NCI-H1436 (cell line): ENCODE data around the gene XRCC2.
"Not testable (repeated sequence)": the region's sequence is repeated elsewhere in the genome, so short reads cannot be mapped to it uniquely, and the experiment has no call there.

Experiments used
- DNase-seq: peaks from one replicate; lab custom pipeline; 2025; lab: John Stamatoyannopoulos, UW

XRCC2 gene

DNA sequence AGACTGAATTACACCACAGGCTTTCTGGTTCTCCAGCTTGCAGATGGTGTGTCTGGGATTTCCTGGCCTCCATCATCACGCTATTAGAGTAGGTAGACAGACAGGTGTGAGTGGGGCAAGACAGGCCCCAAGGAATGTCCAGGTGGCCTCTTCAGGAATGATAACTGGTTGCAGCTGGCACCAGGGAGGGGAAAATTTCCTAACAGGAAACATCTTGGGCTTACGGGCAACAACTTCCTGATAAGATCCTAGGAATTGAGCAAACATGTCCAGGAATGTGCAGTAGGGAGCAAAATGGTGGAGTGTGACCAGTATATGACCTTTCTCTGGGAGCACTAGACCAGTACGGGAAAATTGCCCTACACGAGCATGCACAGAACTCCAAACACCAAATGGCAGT lies 11.3 kb downstream of the XRCC2 start:
- no peak for DNase-seq

DNA sequence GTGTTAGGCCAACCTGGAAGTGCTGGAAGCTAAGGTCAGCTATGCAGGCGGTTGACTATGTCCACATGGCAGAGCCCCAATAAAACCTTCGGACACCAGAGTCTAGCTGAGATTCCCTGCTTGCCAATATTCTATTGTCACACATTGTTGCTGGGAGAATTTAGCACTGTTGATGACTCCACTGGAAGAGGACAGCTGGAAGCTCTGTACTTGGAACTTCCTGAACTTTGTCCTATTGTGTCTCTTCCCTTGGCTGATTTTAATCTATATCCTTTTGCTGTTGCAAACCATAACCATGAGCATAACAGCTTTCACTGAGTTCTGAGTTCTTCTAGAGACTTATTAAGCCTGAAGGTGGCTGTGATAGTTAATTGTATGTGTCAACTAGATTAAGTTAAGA lies 12.0 kb downstream of the XRCC2 start:
- no peak for DNase-seq

- no peak for DNase-seq
Measured at GRCh38 chr7:152663148-152663740, 12.7 kb downstream of the XRCC2 start.

GRCh38 chr7:152661479-152661878 lies 14.5 kb downstream of the XRCC2 start:
- DNase-seq, result no peak

DNA sequence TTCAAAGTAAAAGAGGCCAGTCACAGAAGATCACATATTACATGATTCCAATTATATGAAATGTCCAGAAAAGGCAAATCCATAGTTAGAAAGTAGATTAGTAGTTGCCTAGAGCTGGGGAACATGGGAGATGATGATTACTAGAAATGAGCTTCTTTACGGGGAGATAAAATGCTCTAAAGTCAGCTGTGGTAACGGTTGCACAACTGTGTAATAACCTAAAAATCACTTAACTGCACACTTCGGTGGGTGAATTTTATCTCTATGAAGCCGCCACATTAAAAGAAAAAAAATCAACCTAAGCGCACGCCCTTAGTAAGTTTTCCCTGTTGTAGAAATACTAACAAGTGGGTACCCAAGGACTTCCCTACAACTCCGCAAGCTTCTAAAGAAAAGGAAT lies 15.9 kb downstream of the XRCC2 start:
- DNase-seq, result no peak

- no peak for DNase-seq
Measured at GRCh38 chr7:152654971-152655370, 21.0 kb downstream of the XRCC2 start.

- DNase-seq, result no peak
Measured at GRCh38 chr7:152649220-152649619, 26.7 kb downstream of the XRCC2 start.

GRCh38 chr7:152647009-152647408 lies 28.9 kb downstream of the XRCC2 start:
- DNase-seq, result no peak

DNA sequence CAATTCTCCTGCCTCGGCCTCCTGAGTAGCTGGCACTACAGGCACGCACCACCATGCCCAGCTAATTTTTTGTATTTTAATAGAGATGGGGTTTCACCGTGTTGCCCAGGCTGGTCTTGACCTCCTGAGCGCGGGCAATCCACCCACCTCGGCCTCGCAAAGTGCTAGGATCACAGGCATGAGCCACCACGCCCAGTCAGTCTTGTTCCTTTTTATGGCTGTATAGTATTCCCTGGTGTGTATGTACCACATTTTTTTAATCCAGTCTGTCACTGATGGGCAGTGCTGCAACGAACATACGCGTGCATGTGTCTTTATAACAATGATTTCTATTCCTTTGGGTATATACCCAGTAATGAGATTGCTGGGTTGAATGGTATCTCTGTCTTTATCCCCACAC lies 29.4 kb downstream of the XRCC2 start:
- not testable (repeated sequence) for DNase-seq

GRCh38 chr7:152643979-152644559 lies 31.9 kb downstream of the XRCC2 start:
- DNase-seq, result no peak

DNA sequence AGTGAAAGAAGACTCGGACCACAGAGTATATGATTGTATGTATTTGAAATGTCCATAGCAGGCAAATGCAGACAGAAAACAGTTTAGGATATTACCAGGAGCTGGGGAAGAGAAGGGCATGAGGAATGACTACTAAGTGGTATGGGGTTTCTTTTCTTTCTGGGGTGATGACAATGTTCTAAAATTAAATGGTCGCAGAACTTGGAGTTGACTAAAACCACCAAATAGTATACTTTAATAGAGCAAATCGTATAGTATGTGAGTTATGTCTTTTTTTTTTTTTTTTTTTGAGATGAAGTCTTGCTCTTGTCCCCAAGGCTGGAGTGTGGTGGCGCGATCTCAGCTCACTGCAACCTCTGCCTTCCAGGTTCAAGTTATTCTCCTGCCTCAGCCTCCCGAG lies 34.6 kb downstream of the XRCC2 start:
- DNase-seq, result no peak

DNA sequence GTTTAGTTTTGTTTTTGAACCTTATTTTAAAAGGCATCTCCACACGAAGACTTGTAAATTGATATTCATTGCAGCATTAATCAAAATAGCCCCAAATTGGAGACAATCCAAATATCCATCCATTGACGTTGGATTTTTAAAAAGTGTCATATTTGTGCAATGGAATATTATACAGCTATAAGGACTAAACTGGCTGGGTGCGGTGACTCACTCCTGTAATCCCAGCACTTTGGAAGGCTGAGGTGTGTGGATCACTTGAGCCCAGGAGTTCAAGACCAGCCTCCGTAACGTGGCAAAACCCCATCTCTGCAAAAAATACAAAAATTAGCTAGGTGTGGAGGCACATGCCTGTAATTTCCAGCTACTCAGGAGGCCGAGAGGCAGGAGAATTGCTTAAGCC lies 35.1 kb downstream of the XRCC2 start:
- DNase-seq, result no peak

- no peak for DNase-seq
Measured at GRCh38 chr7:152637920-152638580, 37.9 kb downstream of the XRCC2 start.

GRCh38 chr7:152637161-152637560 lies 38.8 kb downstream of the XRCC2 start:
- no peak for DNase-seq

- DNase-seq, result no peak
Measured at GRCh38 chr7:152636441-152636840, 39.5 kb downstream of the XRCC2 start.

DNA sequence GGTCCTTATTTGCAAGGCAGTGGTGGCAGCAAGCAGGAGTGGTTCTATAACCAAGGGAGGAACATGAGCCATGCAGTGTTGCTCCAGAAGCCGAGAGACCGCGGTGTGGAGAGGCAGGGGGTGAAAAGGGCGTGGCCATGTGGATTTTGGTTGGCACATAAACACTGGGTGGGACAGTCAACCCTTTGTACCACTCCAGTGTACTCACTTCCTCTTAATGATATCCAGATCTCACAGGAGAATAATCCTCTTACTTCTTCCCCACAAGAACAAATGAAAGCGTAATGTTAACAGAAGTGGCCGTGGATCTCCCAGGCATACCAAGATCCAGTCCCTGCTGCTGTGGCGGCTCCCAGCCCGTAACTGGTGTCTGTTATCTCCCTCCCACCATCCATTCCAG lies 42.4 kb downstream of the XRCC2 start:
- no peak for DNase-seq

DNA sequence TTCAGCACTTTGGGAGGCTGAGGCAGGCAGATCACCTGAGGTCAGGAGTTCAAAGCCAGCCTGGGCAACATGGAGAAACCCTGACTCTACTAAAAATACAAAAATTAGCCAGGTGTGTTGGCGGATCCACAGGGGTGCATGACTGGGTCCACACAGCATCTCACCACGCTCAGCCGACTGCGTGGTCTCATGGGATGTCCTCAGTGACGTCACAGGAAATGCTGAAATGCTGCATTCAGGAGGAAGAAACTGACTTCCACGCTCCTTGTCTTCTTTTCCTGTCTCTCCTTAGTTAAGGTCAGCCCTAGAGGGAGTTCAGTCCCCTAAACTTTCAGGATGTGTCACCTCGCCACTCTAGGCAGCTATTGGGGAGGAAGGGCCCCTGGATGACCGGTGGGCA lies 42.9 kb downstream of the XRCC2 start:
- no peak for DNase-seq

DNA sequence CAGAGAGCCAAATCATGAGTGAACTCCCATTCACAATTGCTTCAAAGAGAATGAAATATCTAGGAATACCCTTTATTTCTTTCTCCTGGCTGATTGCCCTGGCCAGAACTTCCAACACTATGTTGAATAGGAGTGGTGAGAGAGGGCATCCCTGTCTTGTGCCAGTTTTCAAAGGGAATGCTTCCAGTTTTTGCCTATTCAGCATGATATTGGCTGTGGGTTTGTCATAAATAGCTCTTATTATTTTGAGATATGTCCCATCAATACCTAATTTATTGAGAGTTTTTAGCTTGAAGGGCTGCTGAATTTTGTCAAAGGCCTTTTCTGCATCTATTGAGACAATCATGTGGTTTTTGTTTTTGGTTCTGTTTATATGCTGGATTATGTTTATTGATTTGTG lies 47.2 kb downstream of the XRCC2 start:
- not testable (repeated sequence) for DNase-seq

DNA sequence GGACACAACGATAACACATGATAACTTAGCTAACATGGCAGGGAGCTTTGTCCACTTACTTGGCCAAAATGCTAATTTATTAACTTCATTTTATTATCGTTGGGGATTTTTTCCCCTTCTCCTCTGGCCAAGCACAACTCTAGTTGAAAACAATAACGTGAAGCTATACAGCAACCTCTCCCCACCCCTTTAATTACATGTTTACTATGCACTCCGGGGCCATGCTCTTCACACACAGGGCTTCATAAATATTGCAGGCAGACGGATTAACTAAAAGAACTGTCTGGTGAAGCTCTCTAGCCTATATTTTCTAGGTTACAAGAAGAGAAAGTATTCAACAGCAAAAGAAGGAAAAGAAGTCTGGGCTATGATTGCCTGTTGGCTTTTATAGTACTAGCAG lies 51.7 kb downstream of the XRCC2 start:
- DNase-seq, result peak; percentile 42

DNA sequence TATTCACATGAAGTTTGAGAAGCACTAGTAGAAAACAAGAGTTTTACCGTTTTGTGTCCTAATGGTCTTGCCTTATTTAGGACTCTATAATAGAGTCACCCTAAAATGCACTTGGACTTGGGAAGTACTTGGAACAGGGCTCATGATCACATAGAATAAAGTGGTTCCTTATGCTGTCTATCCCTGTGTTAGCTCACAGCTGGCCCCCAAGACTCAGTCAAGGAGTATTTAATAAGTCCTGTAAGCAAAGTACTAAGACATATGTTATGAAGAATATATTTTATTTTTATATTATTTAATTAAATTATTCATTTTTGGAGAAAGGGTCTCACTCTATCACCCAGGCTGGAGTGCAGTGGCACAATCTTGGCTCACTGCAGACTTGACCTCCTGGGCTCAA lies 54.5 kb downstream of the XRCC2 start:
- DNase-seq, result no peak

GRCh38 chr7:152619027-152619739 lies 56.8 kb downstream of the XRCC2 start:
- DNase-seq, result no peak

- no peak for DNase-seq
Measured at GRCh38 chr7:152618427-152618826, 57.5 kb downstream of the XRCC2 start.

DNA sequence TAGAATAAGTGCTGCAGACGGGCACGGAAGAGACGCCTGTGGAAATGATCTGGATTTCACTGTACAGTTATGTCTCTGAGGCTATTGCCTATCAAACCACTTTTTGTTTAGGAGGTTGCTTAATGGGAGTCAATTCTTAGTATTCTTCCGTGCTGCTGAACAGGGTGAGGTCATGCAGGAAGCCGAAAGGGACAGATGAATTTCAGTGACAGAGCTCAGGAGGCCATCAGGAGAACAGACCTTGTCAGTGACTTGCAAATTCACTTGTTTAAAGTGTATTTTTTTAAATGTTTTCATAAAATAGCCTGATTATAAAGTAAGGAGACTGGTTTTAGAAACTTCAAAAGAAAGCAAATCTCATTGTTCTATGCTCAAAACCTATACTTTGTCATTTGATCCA lies 58.9 kb downstream of the XRCC2 start:
- no peak for DNase-seq
